ENCODE results near the gene NUDT10.
"Not testable (repeated sequence)": the region's sequence is repeated elsewhere in the genome, so short reads cannot be mapped to it uniquely, and the experiment has no call there.

NUDT10 gene

GRCh38 chrX:51332188-51332942, at the start of gene NUDT10:
Gene NUDT10 (plus strand): TSS chrX:51332822. CDS start chrX:51332966, 144 bp downstream.
- DNase-seq: no peak

GRCh38 chrX:51292421-51292820, 40.2 kb upstream of the NUDT10 start:
- no peak for DNase-seq

- DNase-seq: no peak
Measured at GRCh38 chrX:51296138-51296537, 36.5 kb upstream of the NUDT10 start.

- no peak for DNase-seq
Measured at GRCh38 chrX:51316271-51316670, 16.4 kb upstream of the NUDT10 start.

- not testable (repeated sequence) for DNase-seq
Measured at GRCh38 chrX:51332943-51333785, 542 bp downstream of the NUDT10 start.

- no peak for DNase-seq
Measured at GRCh38 chrX:51334276-51334675, 1.7 kb downstream of the NUDT10 start.

- DNase-seq: no peak
Measured at GRCh38 chrX:51336584-51336983, 4.0 kb downstream of the NUDT10 start.

GRCh38 chrX:51361251-51361650, 28.6 kb downstream of the NUDT10 start:
- DNase-seq: no peak

- no peak for DNase-seq
Measured at GRCh38 chrX:51376672-51377071, 44.0 kb downstream of the NUDT10 start.
